Lower leg skin (tissue), 4 donors: ENCODE data around the gene DPP6. TPM values are rescaled to one million over a fixed set of nuclear protein-coding genes. Genes with fewer than 3 reads are reported as not detected.

Source experiments
- DNase-seq, 2 donors: peaks; one replicate each; pipeline ENCODE4 v3.0.0-alpha.2; 2019; ENCODE audit warnings: low spot score in 2 of 2
- H3K4me3 ChIP-seq: fragments of 200-600 bp; sonication (generic); 2 replicates; pipeline ENCODE4 v1.5.1; 2017; ENCODE audit warnings: mild to moderate bottlenecking, low read depth; ENCODE audit not compliant: poor library complexity, severe bottlenecking
- CTCF ChIP-seq, 3 donors: fragments of 450-650 bp; IDR thresholded peaks; one replicate each; pipeline ENCODE4 v1.5.1; 2016; ENCODE audit warnings: antibody characterized with exemption in 3 of 3, mild to moderate bottlenecking in 3 of 3, moderate library complexity in 2 of 3
- POLR2A ChIP-seq, 2 donors: fragments of 450-650 bp; IDR thresholded peaks; one replicate each; pipeline ENCODE4 v1.6.1; 2016 to 2017; ENCODE audit warnings: antibody characterized with exemption in 2 of 2, mild to moderate bottlenecking in 1 of 2, moderate library complexity in 1 of 2
- WGBS, 2 donors: methylation state at CpG; one replicate each; pipeline ENCODE4 v1.1.5; 2018; 5-methylcytosine and 5-hydroxymethylcytosine counted together
- intact Hi-C: fragments of 100-400 bp; cut with DNase I; formaldehyde crosslinking; loops from one replicate; pipeline ENCODE4 v1.15.0; 2023; ENCODE audit warnings: low total_unique reads
- total RNA-seq, 4 donors: library from RNA; depleted of rRNA; stranded (reverse); fragments of >200 nt; gene quantifications; one replicate each; pipeline ENCODE4 v1.1.0, GENCODE V29; 2016

Gene DPP6
- total RNA-seq, 4 donors from 2014 or later, result 1.0 to 4.5 (median 2.9) TPM

- intact Hi-C loops, result no loop called here
- DNase-seq, result no peak
- WGBS, 2 donors, result 89 to 91% methylated on average over 8 of the region's 8 CpGs
- H3K4me3 ChIP-seq, result no peak overlapping the region
- TF ChIP-seq CTCF (IDR thresholded peaks at IDR 0.05) (no peak), POLR2A (IDR thresholded peaks at IDR 0.05) (no peak)
Observed at GRCh38 chr7:154385214-154385613, 333.0 kb downstream of the DPP6 start.

- intact Hi-C loops, result no loop called here
- TF ChIP-seq CTCF (IDR thresholded peaks at IDR 0.05) (no peak), POLR2A (IDR thresholded peaks at IDR 0.05) (no peak)
- no peak for DNase-seq
- H3K4me3 ChIP-seq, result no peak overlapping the region
Observed at GRCh38 chr7:154387252-154387651, 335.1 kb downstream of the DPP6 start.

DNA sequence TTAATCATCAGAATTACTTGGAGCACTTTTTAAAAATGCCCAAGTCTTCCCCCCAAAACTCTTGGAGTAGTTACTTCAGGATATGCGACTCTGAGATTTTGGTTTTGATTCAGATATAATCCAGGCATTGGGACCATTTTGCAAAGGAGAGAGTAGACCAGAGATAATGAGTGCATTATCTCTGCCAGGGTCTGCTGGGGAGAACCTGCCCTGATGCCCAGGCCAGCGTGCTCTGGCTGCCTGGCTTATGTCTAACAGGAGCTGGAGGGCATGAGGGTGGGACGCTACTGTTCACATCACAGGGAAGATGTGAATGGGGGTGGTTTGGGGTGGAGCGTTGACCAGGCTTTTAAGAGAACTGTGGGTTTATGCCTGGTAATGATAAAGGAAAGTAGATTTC, 336.2 kb downstream of the DPP6 start:
- DNase-seq, result no peak
- TF ChIP-seq POLR2A (IDR thresholded peaks at IDR 0.05) (no peak), CTCF (IDR thresholded peaks at IDR 0.05) (no peak)
- H3K4me3 ChIP-seq, result no peak overlapping the region
- whole genome bisulfite sequencing, 2 donors, result 89% methylated on average over 4 of the region's 4 CpGs
- intact Hi-C loops, result no loop called here

- TF ChIP-seq POLR2A (IDR thresholded peaks at IDR 0.05), result no peak
- TF ChIP-seq CTCF (IDR thresholded peaks at IDR 0.05), result no peak
- intact Hi-C loops, result no loop called here
- 68 to 80% methylated on average over 10 of the region's 10 CpGs for WGBS, 2 donors
- no peak overlapping the region for H3K4me3 ChIP-seq
- no peak for DNase-seq
Observed at GRCh38 chr7:154388999-154389398, 336.8 kb downstream of the DPP6 start.

DNA sequence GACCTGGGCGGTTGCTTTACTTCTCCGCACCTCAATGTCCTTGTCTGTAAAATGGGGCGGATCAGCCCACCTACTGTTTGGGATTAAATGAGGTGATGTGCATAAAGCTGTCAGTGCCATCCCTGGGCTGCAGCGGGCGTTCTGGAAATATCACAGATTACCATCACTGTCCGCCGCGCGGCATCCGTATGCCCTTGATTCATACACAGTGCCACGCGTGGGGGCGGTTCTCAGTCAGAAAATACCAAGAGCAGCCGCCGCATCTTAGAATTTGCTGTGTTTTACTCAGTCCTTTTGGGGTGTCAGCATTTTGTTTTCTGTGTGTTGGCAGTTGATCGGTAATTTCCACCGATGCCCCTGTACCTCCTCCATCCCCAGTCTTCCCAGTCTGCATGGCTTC, 338.8 kb downstream of the DPP6 start:
- H3K4me3 ChIP-seq, result no peak overlapping the region
- whole genome bisulfite sequencing, 2 donors, result 95 to 97% methylated on average over 17 of the region's 17 CpGs
- intact Hi-C loops, result no loop called here
- TF ChIP-seq CTCF (IDR thresholded peaks at IDR 0.05) (no peak), POLR2A (IDR thresholded peaks at IDR 0.05) (no peak)
- no peak for DNase-seq

- WGBS, 2 donors, result 90 to 92% methylated on average over 2 of the region's 2 CpGs
- H3K4me3 ChIP-seq, result no peak overlapping the region
- TF ChIP-seq CTCF (IDR thresholded peaks at IDR 0.05) (no peak), POLR2A (IDR thresholded peaks at IDR 0.05) (no peak)
- intact Hi-C loops, result no loop called here
- no peak for DNase-seq
Observed at GRCh38 chr7:154394804-154395203, 342.6 kb downstream of the DPP6 start.
